Gastrocnemius medialis (tissue), 4 donors: ENCODE measurements around the gene CCDC138. TPM values are rescaled to one million over a fixed set of nuclear protein-coding genes. Genes with fewer than 3 reads are reported as not detected.

Source experiments
- ATAC-seq, 2 donors: fragments of 150-250 bp; one replicate each; pipeline ENCODE4 v1.9.1; 2016
- DNase-seq, 2 donors: peaks; one replicate each; pipeline ENCODE4 v3.0.0-alpha.2; 2019
- H3K27ac ChIP-seq, 4 donors: fragments of 200-600 bp; sonication (generic); 1 replicate in 1 of 4; 2 replicates in 3 of 4; pipeline ENCODE4 v1.5.1; 2016 to 2018; ENCODE audit warnings: mild to moderate bottlenecking in 2 of 4, moderate library complexity in 1 of 4
- H3K27me3 ChIP-seq, 3 donors: fragments of 200-600 bp; sonication (generic) in 2 of 3; 1 replicate in 1 of 3; 2 replicates in 2 of 3; pipeline versions ENCODE4 v1.5.1 to v1.6.0; 2016 to 2019; ENCODE audit warnings: mild to moderate bottlenecking in 1 of 3, moderate library complexity in 1 of 3
- H3K36me3 ChIP-seq, 2 donors: fragments of 200-600 bp; sonication (generic) in 1 of 2; one replicate each; pipeline ENCODE4 v1.5.1; 2017 to 2018
- H3K4me1 ChIP-seq, 2 donors: fragments of 200-600 bp; sonication (generic) in 1 of 2; one replicate each; pipeline ENCODE4 v1.5.1; 2016 to 2017; ENCODE audit warnings: mild to moderate bottlenecking in 2 of 2
- H3K4me3 ChIP-seq, 4 donors: fragments of 200-600 bp; sonication (generic) in 3 of 4; 1 replicate in 1 of 4; 2 replicates in 3 of 4; pipeline ENCODE4 v1.5.1; 2016 to 2019; ENCODE audit warnings: mild to moderate bottlenecking in 2 of 4
- H3K9me3 ChIP-seq, 3 donors: fragments of 200-600 bp; sonication (generic) in 2 of 3; 1 replicate in 1 of 3; 2 replicates in 2 of 3; pipeline ENCODE4 v1.5.1; 2016 to 2019
- CTCF ChIP-seq, 5 experiments: fragments of 450-650 bp in 3 of 5; fragments of 200-600 bp in 2 of 5; sonication (generic) in 2 of 5; IDR thresholded peaks in 4 of 5; conservative IDR thresholded peaks in 1 of 5; 1 replicate in 4 of 5; 2 replicates in 1 of 5; pipeline ENCODE4 v1.5.1; 2016 to 2019; ENCODE audit warnings: antibody characterized with exemption in 5 of 5, mild to moderate bottlenecking in 3 of 5, moderate library complexity in 3 of 5
- POLR2A ChIP-seq, 2 donors: fragments of 450-650 bp; IDR thresholded peaks; one replicate each; pipeline ENCODE4 v1.6.1; 2017; ENCODE audit warnings: antibody characterized with exemption in 2 of 2, mild to moderate bottlenecking in 2 of 2, moderate library complexity in 2 of 2
- in situ Hi-C, 4 donors: fragments of 200-750 bp; cut with MboI; loops; one replicate each; pipeline versions ENCODE4 v1.15.0 to v1.8.0; 2017; ENCODE audit warnings: low sequenced_read_pairs in 4 of 4
- intact Hi-C: fragments of 100-400 bp; cut with DNase I; formaldehyde crosslinking; loops from one replicate; pipeline ENCODE4 v1.15.1; 2023; ENCODE audit warnings: low total_unique reads
- total RNA-seq, 4 donors: library from RNA; depleted of rRNA; stranded (reverse); fragments of >200 nt; gene quantifications; one replicate each; pipeline versions ENCODE4 v1.1.0 to v1.2.3, GENCODE V29; 2016

CCDC138 gene
- total RNA-seq, 4 donors from 2014 or later = 0.52 to 2.8 (median 1.2) TPM

DNA sequence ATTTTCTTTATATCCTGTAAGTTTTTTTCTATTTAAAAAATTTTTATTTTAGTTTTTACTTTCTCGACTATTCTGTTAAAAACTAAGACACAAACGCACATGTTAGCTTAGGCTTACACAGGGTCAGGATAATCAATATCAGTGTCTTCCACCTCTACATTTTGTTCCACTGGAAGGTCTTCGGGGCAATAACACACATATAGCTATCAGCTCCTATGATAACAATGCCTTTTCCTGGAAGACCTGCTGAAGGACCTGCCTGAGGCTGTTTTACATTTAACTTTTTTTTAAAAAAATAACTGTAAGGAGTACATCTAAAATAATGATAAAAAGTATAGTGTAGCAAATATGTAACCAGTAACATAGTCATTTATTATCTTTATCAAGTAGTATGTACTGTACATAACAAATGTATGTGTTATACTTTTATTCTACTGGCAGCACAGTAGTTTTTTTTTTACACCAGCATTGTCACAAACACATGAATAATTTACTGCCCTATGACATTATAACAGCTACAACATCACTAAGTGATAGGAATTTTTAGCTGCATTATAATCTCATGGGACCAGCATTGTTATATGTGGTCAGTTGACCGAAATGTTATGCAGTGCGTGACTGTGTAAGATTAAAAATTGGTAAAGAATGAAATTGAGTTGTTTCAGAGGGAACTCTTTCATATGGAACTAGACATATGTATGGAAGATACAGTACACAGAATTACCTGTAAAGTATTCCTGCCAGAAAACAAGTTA is 37.9 kb downstream of the CCDC138 start:
- Histone ChIP-seq H3K27ac (no peak overlapping the region), H3K27me3 (no peaks in the 10 kb centered on the region)
- ATAC-seq = no peak

DNA sequence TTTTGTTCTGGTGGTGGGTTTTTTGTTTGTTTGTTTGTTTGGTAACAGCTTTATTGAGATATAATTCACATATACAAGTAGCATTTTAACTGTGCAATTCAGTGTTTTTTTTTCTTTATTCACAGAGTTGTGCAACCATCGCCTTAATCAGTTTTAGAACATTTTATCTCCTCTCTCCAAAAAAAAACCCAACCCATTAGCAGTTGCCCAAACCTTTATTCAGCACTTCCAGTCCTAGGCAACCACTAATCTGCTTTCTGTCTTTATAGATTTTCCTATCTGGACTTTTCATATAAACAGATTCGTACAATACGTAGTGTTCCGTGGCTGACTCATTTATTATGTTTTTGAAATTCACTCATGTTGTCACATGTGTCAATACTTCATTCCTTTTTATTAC is 38.7 kb downstream of the CCDC138 start:
- ATAC-seq (no peak), DNase-seq (no peak)
- Histone ChIP-seq H3K27ac (no peak overlapping the region), H3K9me3 (no peaks in the 10 kb centered on the region), H3K36me3 (no peaks in the 10 kb centered on the region), H3K4me3 (no peak overlapping the region), H3K27me3 (no peaks in the 10 kb centered on the region), H3K4me1 (no peaks in the 10 kb centered on the region)
- intact Hi-C loops = no loop called here
- in situ Hi-C loops = no loop called here
- TF ChIP-seq POLR2A (IDR thresholded peaks at IDR 0.05) (no peak), CTCF (IDR thresholded peaks at IDR 0.05 in 4 of 5, conservative IDR thresholded peaks at IDR 0.05 in 1 of 5) (no peak)

More for the DNA sequence above, 37.9 kb downstream of the CCDC138 start:
- Histone ChIP-seq H3K4me1 (no peaks in the 10 kb centered on the region), H3K4me3 (no peak overlapping the region), H3K9me3 (no peaks in the 10 kb centered on the region), H3K36me3 (no peaks in the 10 kb centered on the region)
- TF ChIP-seq CTCF (IDR thresholded peaks at IDR 0.05 in 4 of 5, conservative IDR thresholded peaks at IDR 0.05 in 1 of 5) = no peak
- no peak for TF ChIP-seq POLR2A (IDR thresholded peaks at IDR 0.05)
- in situ Hi-C loops (no loop called here), intact Hi-C loops (no loop called here)
- no peak for DNase-seq

DNA sequence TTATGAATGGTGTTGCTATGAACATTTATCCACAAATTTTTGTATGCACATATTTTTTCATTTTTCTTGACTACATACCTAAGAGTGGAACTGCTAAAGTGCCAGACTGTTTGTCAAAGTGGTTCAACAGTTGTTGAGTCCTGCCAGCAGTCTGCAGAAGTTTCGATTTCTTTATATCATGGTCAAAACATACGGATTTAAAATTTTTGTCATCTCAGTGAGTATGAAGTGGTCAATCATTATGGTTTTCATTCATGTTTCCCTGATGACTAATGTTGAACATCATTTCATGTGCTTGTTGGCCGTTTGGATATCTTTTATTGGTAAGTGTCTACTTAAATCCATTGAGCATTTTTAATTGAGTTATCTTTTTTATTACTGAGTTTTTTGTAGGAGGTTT is 39.2 kb downstream of the CCDC138 start:
- Histone ChIP-seq H3K27ac (no peak overlapping the region), H3K4me3 (no peak overlapping the region), H3K36me3 (no peaks in the 10 kb centered on the region), H3K9me3 (no peaks in the 10 kb centered on the region), H3K27me3 (no peaks in the 10 kb centered on the region), H3K4me1 (no peaks in the 10 kb centered on the region)
- ATAC-seq (no peak), DNase-seq (no peak)
- in situ Hi-C loops = no loop called here
- TF ChIP-seq CTCF (IDR thresholded peaks at IDR 0.05 in 4 of 5, conservative IDR thresholded peaks at IDR 0.05 in 1 of 5) (no peak), POLR2A (IDR thresholded peaks at IDR 0.05) (no peak)
- intact Hi-C loops = no loop called here

GRCh38 chr2:108829578-108830310 is 43.2 kb downstream of the CCDC138 start:
- DNase-seq = no peak
- TF ChIP-seq CTCF (IDR thresholded peaks at IDR 0.05 in 4 of 5, conservative IDR thresholded peaks at IDR 0.05 in 1 of 5) = no peak
- Histone ChIP-seq H3K36me3 (no peaks in the 10 kb centered on the region), H3K27me3 (no peaks in the 10 kb centered on the region), H3K27ac (no peak overlapping the region), H3K9me3 (no peaks in the 10 kb centered on the region), H3K4me3 (no peak overlapping the region), H3K4me1 (no peaks in the 10 kb centered on the region)
- intact Hi-C loops (no loop called here), in situ Hi-C loops (no loop called here)
- no peak for ATAC-seq
